GM12872 (cell line): ENCODE data around the gene CCBE1.

Source experiments
- TF ChIP-seq, protein P1 (sequence below): IDR thresholded peaks from 3 replicates; pipeline ENCODE4 v1.5.1; 2011; ENCODE audit warnings: low read depth, mild to moderate bottlenecking, low read length, moderate library complexity; ENCODE audit not compliant: insufficient read depth

Gene CCBE1

DNA sequence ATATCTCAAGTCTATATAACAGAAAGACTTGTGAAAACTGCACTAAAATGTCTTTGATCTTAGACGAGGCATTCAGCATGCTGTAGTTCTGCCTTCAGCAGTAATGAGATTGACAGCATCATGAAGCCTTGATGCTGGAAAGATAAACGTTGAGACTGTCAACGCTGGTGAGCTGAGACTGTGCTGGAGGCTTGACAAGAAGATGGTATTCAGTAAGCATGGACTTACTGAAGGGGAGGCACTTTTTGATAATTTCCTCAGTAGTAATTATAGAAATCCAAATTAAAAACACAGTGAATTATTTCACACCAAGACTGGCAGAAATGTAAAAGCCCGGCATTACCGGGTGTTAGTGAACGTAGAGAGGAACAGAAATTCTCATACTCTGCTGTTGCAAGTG, 162.2 kb downstream of the CCBE1 start:
- TF ChIP-seq, protein P1, sequence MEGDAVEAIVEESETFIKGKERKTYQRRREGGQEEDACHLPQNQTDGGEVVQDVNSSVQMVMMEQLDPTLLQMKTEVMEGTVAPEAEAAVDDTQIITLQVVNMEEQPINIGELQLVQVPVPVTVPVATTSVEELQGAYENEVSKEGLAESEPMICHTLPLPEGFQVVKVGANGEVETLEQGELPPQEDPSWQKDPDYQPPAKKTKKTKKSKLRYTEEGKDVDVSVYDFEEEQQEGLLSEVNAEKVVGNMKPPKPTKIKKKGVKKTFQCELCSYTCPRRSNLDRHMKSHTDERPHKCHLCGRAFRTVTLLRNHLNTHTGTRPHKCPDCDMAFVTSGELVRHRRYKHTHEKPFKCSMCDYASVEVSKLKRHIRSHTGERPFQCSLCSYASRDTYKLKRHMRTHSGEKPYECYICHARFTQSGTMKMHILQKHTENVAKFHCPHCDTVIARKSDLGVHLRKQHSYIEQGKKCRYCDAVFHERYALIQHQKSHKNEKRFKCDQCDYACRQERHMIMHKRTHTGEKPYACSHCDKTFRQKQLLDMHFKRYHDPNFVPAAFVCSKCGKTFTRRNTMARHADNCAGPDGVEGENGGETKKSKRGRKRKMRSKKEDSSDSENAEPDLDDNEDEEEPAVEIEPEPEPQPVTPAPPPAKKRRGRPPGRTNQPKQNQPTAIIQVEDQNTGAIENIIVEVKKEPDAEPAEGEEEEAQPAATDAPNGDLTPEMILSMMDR: no peak

DNA sequence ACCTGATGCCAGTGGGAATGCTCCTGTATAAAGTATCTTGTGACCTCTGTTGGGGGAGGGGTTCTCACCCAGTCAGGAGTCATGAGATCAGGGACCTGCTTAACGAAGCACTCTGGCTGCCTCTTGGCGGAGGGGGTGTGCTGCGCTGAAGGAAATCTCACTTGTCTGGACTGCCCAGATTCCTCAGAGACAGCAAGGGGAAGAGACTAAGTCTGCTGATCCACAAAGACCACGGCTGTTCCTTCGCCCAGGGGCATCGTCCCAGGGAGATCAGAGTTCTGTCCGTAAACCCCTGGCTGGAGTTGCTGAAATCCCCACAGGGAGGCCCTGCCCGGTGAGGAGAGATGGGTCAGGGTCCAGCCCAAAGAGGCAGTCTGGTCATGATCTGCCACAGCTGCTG, 168.4 kb downstream of the CCBE1 start:
- TF ChIP-seq, protein P1: no peak

DNA sequence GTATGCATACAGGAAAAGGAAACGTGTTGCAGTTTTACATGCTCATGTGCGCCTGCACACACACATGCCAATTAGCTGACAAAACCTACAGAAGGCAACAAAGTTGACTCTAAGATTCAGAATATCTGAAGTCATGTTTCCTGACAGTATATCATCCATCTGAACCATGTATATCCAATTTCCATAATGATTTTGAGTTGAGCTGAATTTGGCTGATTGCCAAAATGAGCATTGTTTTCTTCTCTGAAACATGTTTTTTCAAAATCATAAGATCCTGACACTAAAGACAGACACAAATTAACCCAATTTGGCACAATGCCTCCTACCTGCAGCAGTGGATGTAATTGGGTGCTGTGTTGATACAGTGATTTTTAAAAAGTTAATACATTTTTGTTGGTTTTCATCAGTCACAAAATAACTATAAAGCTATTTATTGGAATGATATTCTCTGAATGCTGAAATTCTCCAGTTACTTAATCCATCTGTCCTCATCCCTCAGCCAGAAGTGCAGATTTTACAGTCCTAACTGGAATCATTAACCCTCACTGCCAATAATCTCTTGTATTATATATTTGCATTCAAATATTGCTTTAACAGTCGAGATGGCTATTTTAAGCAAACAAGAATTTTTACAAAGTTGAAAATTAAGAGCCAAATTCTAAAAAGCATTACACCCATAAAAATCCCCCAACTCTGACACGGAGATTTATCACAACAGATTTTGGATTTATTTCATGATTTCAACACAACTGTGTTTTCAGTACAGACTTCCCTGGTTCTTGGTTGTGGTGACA, 176.5 kb downstream of the CCBE1 start:
- TF ChIP-seq, protein P1: no peak

DNA sequence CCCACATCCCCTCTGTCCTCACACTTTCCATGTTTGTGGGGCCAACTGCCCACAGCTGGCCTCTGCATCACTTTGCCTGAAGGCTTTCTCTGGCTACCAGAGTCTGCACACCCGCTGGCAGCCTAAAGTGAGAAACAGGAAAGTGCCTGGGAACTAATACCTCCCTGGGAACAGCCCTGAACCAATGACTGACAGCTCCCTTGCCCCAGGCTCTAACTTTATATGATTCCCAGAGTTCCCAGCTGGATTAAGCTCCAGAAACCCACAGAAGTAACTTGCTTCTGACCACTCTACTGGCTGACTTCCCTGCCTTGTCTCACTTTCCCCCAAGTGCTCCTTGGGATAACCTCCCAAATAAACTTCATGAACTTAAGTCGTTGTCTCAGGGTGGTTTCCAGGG, 178.5 kb downstream of the CCBE1 start:
- TF ChIP-seq, protein P1: no peak

DNA sequence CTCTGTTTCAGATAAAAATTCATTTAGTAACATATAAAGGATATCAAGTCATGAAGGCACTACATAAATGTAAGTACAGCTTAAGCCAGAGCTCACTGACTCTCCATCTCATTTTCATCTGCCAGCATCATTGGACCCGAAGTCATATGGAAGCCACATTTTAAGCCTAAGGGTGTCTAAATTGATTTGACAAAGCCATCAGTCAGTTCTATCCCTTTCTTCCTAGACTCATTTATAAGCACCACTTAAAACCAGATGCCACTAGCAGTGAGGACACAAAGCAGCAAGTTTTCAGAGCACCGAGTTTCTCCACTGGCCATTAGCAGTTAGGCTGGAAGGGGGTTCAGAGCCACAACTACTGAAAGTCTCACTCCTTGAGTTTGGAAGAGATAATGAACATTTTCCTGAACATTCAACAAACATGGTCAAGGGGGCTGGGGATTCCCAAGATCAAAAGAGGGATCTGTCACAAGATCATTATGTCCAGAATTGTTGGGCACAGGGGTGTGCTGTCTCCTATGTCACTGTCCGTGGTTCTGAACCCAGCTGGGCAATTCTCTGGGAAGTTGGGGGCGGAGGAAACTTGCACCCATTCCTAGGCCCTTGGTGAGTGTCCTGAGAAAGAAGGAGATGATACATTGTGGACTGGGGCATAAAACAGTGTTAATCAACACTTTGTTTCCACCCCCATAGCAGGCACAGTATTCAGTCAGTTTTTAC, 179.6 kb downstream of the CCBE1 start:
- TF ChIP-seq, protein P1: no peak

DNA sequence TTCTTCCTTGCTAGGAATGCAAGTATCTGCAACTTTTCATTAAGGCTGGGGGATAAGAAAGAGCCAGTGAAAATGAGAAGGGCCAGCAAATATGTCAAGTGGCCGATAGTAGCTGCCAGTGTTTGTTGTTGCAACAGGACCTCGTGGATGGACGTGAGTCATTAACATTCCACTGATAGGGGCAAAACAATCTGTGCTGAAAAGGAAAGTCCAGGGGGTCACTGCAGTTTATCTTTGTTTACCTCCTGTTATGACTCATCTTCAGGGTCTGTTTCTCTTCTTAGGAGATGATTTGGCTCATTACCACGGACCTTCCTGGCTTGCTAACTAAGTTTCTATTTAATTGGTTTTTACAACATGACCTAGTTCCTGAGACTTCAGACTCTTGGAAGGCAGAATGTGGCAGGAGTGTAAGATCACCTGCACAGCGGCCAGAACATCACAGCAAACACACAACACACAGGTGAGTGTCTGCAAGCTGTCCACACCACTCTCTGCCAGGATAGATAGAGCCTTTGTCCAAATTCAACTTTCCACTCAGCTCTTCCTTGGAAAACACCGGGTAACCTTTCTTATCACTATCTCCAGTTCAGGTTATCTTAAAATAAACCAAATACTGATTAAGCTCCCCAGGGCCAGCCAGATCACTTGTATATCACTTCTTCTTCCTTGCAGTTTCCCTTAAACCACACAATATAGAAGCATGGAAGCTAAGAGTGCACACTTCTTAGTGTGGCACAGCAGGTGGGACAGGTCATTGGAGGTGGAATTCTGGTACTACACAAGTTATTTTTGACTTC, 180.7 kb downstream of the CCBE1 start:
- TF ChIP-seq, protein P1: no peak

DNA sequence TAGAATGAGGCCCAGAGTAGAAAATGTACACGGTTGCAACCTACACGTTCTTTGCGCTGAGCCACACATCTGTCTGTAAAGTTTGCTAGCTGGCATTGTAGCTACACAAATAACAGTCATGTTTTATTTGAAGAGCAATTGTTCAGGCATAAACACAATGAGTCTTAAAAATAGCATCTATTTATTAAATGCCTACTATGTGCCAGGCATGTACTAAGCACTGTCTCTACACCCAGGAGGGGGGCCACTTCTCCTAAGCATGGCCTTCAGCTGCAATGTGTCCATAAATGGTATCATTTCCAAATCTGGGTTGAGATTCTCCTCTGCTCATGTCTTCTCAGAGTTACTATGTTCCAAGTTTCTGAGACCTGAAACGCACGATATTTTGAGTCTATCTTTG, 182.1 kb downstream of the CCBE1 start:
- TF ChIP-seq, protein P1: no peak
